ENCODE data around the gene LRCH4. TPM values are rescaled to one million over a fixed set of nuclear protein-coding genes. Genes with fewer than 3 reads are reported as not detected.
A peak's percentile ranks its signal among the peaks of the same experiment; 100 is the strongest.

LRCH4 gene
- total and polyA plus RNA-seq, 2 of the 8 experiments (the other 6 are each of a cell fraction or from before 2014, with no cell fraction given): 15.5 to 36.6 TPM

GRCh38 chr7:100607111-100607510 is 21.2 kb upstream of the LRCH4 start:
- H2BK5ac ChIP-seq (ENCODE audit: low read depth, low read length): 0 out of 2 replicates have a peak overlapping the region, but pooled peaks have one; percentile 24
- H3K4me3 ChIP-seq (ENCODE audit: extremely low read depth in 1 of 4, insufficient read depth in 2 of 4, low read depth in 3 of 4, low read length in 4 of 4): no peak overlapping the region
- no peak overlapping the region for H4K91ac ChIP-seq (replicated peaks; ENCODE audit: insufficient read length, low read length)
- POLR2A ChIA-PET (ENCODE audit: partially characterized antibody): interaction anchor here (0.6 to 8.9 kb wide), 5 partner anchors 13 to 413 kb away, joined by 3 to 172 read pairs (median 7); partner anchors contain the start of genes FBXO24, LRCH4 and MUC17
- no peak overlapping the region for H4K5ac ChIP-seq (ENCODE audit: insufficient read length, low read depth, low read length)
- peaks cover 0 to 10% (median 4%) of the 10 kb centered on the region in 4 experiments; a peak in 2 of 7 replicates for H3K27me3 ChIP-seq (replicated peaks in 1 of 4; ENCODE audit: control insufficient read depth in 3 of 4, extremely low read depth in 1 of 4, insufficient read depth in 3 of 4, low read length in 3 of 4)
- H2BK15ac ChIP-seq (ENCODE audit: low read length): no peak overlapping the region
- H4K20me1 ChIP-seq (replicated peaks in 1 of 2; ENCODE audit: control insufficient read depth in 1 of 2, insufficient read depth in 2 of 2, low read length in 2 of 2): no peaks in the 10 kb centered on the region
- H3K4me2 ChIP-seq (ENCODE audit: insufficient read depth in 1 of 2, low read depth in 2 of 2, low read length in 2 of 2): no peak overlapping the region
- H3K4ac ChIP-seq (replicated peaks; ENCODE audit: insufficient read length, low read depth, low read length): no peak overlapping the region
- peaks cover 0 to 7% (median under 1%) of the 10 kb centered on the region in 4 experiments; a peak in 3 of 8 replicates for H3K36me3 ChIP-seq (ENCODE audit: control insufficient read depth in 2 of 4, insufficient read depth in 4 of 4, low read length in 3 of 4)
- H2BK120ac ChIP-seq (replicated peaks; ENCODE audit: low read depth, low read length): no peak overlapping the region
- no peak overlapping the region for H2AK5ac ChIP-seq (ENCODE audit: low read depth, low read length)
- FAIRE-seq (no peak), DNase-seq (ENCODE audit: low read depth in 1 of 2, low spot score in 2 of 2) (no peak)
- H3K23ac ChIP-seq (ENCODE audit: insufficient read length): no peak overlapping the region
- no peaks in the 10 kb centered on the region for H3K79me1 ChIP-seq (ENCODE audit: low read depth, low read length)
- no peak overlapping the region for H3K9ac ChIP-seq (replicated peaks in 1 of 4; ENCODE audit: extremely low read depth in 1 of 4, low read depth in 3 of 4, low read length in 3 of 4)
- no peaks in the 10 kb centered on the region for H3K9me3 ChIP-seq (ENCODE audit: insufficient read depth in 2 of 2, low read depth in 1 of 2, low read length in 1 of 2)
- peaks cover 0 to 19% (median 11%) of the 10 kb centered on the region in 4 experiments; a peak in 6 of 7 replicates for H3K4me1 ChIP-seq (replicated peaks in 1 of 4; ENCODE audit: control insufficient read depth in 3 of 4, insufficient read depth in 4 of 4, low read length in 3 of 4)
- no peak overlapping the region for H3K14ac ChIP-seq (ENCODE audit: insufficient read length)
- H2AFZ ChIP-seq (ENCODE audit: low read length): no peak overlapping the region
- no peak overlapping the region for H3K27ac ChIP-seq (ENCODE audit: low read depth, low read length)
- H2BK12ac ChIP-seq (ENCODE audit: low read depth, low read length): no peak overlapping the region
- no peak overlapping the region for H3K18ac ChIP-seq (ENCODE audit: extremely low read depth, low read length)
- no peak overlapping the region for H4K8ac ChIP-seq (ENCODE audit: extremely low read depth, insufficient read depth, low read length)
- 91% methylated on average over 7 of the region's 8 CpGs; no CpG with 5 or more reads in 1 of the 2 experiments for WGBS, 2 experiments (ENCODE audit: extremely low coverage in 1 of 2, insufficient coverage in 1 of 2, insufficient read length in 1 of 2, insufficient replicate concordance in 2 of 2, low coverage in 1 of 2, low lambda C conversion rate in 2 of 2, missing lambda C conversion rate in 1 of 2)
- H3K79me2 ChIP-seq (ENCODE audit: control insufficient read depth in 1 of 2, insufficient read depth in 2 of 2, low read length in 2 of 2): no peaks in the 10 kb centered on the region
- H3K56ac ChIP-seq (replicated peaks; ENCODE audit: insufficient read length, low read depth, low read length): no peak overlapping the region
- no peak overlapping the region for H2BK20ac ChIP-seq (ENCODE audit: low read length)
- peaks cover 26% of the 10 kb centered on the region for H3K23me2 ChIP-seq (ENCODE audit: low read depth, low read length)
- CTCF ChIA-PET (ENCODE audit: partially characterized antibody): interaction anchor here (0.7 to 2.5 kb wide), 6 partner anchors 19 to 118 kb away, joined by 3 to 11 read pairs (median 4); no protein-coding TSS in a partner anchor
- TF ChIP-seq RAD21 (IDR thresholded peaks at IDR 0.05 in 1 of 2, conservative IDR thresholded peaks at IDR 0.05 in 1 of 2; ENCODE audit: low read depth in 2 of 2, low read length in 2 of 2) (no peak), CBX5 (IDR thresholded peaks at IDR 0.05; ENCODE audit: low read depth, low read length) (no peak), RFX5 (IDR thresholded peaks at IDR 0.05; ENCODE audit: borderline replicate concordance, low read depth, low read length) (no peak), KDM1A (IDR thresholded peaks at IDR 0.05; ENCODE audit: borderline replicate concordance, low read length) (no peak), NANOG (IDR thresholded peaks at IDR 0.05; ENCODE audit: insufficient read depth, low read depth, low read length, poor library complexity, severe bottlenecking) (no peak)

All from H1 (cell line).